K562 (cell line): ENCODE measurements around the gene ARG1. TPM values are rescaled to one million over a fixed set of nuclear protein-coding genes. Genes with fewer than 3 reads are reported as not detected.
A peak's percentile ranks its signal among the peaks of the same experiment; 100 is the strongest.

Experiments used
- ATAC-seq: fragments of 200-7000 bp; cut with Tn5 transposase; 3 replicates; pipeline ENCODE4 v1.9.1; 2020; ENCODE audit warnings: moderate library complexity
- BruUV-seq: library from RNA; stranded (reverse); fragments of 400-500 nt; replicated peaks from 2 replicates; lab custom pipeline; 2021; lab: Mats Ljungman, UMichigan
- CTCF ChIA-PET: fragments of 300-600 bp; formaldehyde crosslinking; extraction: SDS; loops from one replicate; lab custom pipeline; 2021; ENCODE audit warnings: low intra/inter-chr PET ratio; lab: Yijun Ruan, JAX
- POLR2A ChIA-PET: fragments of 300-600, 350-650 bp; sonication (Branson Sonifier 250); formaldehyde crosslinking; extraction: SDS; loops from one replicate; lab custom pipeline; 2021; ENCODE audit warnings: antibody characterized with exemption, inconsistent platforms; lab: Yijun Ruan, JAX
- DNase-seq, 4 experiments: peaks; one replicate each; pipeline versions ENCODE4 v3.0.0 to v3.0.0-alpha.2; 2011 to 2018; ENCODE audit warnings: low spot score in 3 of 4, mixed read lengths in 3 of 4; ENCODE audit errors: extremely low read depth in 1 of 4
- FAIRE-seq: peaks from 2 replicates; lab custom pipeline; 2011; peaks lifted over from hg19 to GRCh38; lab: Jason Lieb, UNC
- H2AFZ ChIP-seq: 2 replicates; pipeline ENCODE4 v1.6.0; 2011; ENCODE audit warnings: low read depth, low read length, control low read depth, inconsistent platforms
- H3K27ac ChIP-seq: fragments of 200-600 bp; 3 replicates; pipeline ENCODE4 v1.8.0; 2011; ENCODE audit warnings: low read depth, mild to moderate bottlenecking, control low read depth, inconsistent platforms, low read length, moderate library complexity, mixed read lengths; ENCODE audit errors: extremely low read depth
- H3K27me3 ChIP-seq, 2 experiments: fragments of 300-600 bp in 1 of 2; 2 replicates in 1 of 2; 3 replicates in 1 of 2; pipeline versions ENCODE4 v1.6.0 to v1.8.0; 2011; ENCODE audit warnings: inconsistent platforms in 2 of 2, low read length in 2 of 2, mild to moderate bottlenecking in 1 of 2, mixed read lengths in 1 of 2, moderate library complexity in 1 of 2; ENCODE audit not compliant: control insufficient read depth in 2 of 2, insufficient read depth in 2 of 2
- H3K36me3 ChIP-seq: fragments of 300-600 bp; 3 replicates; pipeline ENCODE4 v1.8.0; 2011; ENCODE audit warnings: mild to moderate bottlenecking, low read length, inconsistent platforms; ENCODE audit not compliant: control insufficient read depth, insufficient read depth
- H3K4me1 ChIP-seq, 2 experiments: fragments of 200-600 bp in 1 of 2; replicated peaks in 1 of 2; 2 replicates in 1 of 2; 3 replicates in 1 of 2; pipeline versions ENCODE4 v1.5.1 to v1.8.0; 2011; ENCODE audit warnings: inconsistent platforms in 2 of 2, low read length in 2 of 2, mild to moderate bottlenecking in 1 of 2, mixed read lengths in 1 of 2, moderate library complexity in 1 of 2; ENCODE audit not compliant: control insufficient read depth in 2 of 2, insufficient read depth in 2 of 2
- H3K4me2 ChIP-seq: 2 replicates; pipeline ENCODE4 v1.6.1; 2011; ENCODE audit warnings: low read length, control low read depth, inconsistent platforms, mixed read lengths; ENCODE audit not compliant: insufficient read depth
- H3K4me3 ChIP-seq: fragments of 200-600 bp; sonication (generic), shearing (Covaris generic); 2 replicates; pipeline ENCODE4 v1.5.1; 2016; ENCODE audit warnings: control low read depth, inconsistent platforms
- H3K79me2 ChIP-seq: fragments of 200-600 bp; 3 replicates; pipeline ENCODE4 v1.8.0; 2011; ENCODE audit warnings: low read length, inconsistent platforms; ENCODE audit not compliant: control insufficient read depth, insufficient read depth
- H3K9ac ChIP-seq, 2 experiments: 2 replicates each; pipeline versions ENCODE4 v1.6.0 to v1.6.1; 2011; ENCODE audit warnings: low read depth in 2 of 2, low read length in 2 of 2, control low read depth in 1 of 2, inconsistent platforms in 1 of 2, mild to moderate bottlenecking in 1 of 2, mixed read lengths in 1 of 2; ENCODE audit not compliant: insufficient read depth in 1 of 2
- H3K9me1 ChIP-seq: one replicate; pipeline ENCODE4 v1.6.0; 2011; ENCODE audit warnings: inconsistent platforms, mild to moderate bottlenecking, low read length, moderate library complexity; ENCODE audit not compliant: control insufficient read depth, insufficient read depth
- H3K9me3 ChIP-seq: replicated peaks from 2 replicates; pipeline ENCODE4 v1.5.1; 2011; ENCODE audit warnings: low read depth, low read length, inconsistent platforms; ENCODE audit not compliant: control insufficient read depth, insufficient read depth
- H4K20me1 ChIP-seq: replicated peaks from 2 replicates; pipeline ENCODE4 v1.6.1; 2011; ENCODE audit warnings: low read length, inconsistent platforms, mixed read lengths; ENCODE audit not compliant: control insufficient read depth, insufficient read depth
- MEF2D ChIP-seq: conservative IDR thresholded peaks from 2 replicates; pipeline ENCODE4 v1.6.1; 2016; ENCODE audit warnings: low read depth, missing genetic modification characterization, missing compliant biosample characterization
- PHF21A ChIP-seq: fragments of 450-650 bp; IDR thresholded peaks from 2 replicates; pipeline ENCODE4 v1.6.1; 2017; ENCODE audit warnings: low read depth, borderline replicate concordance
- RBFOX2 ChIP-seq: fragments of 200-400 bp; formaldehyde crosslinking; IDR thresholded peaks from 2 replicates; pipeline ENCODE4 v1.6.1; 2017; ENCODE audit warnings: low read depth, mild to moderate bottlenecking, low read length, moderate library complexity
- XRCC3 ChIP-seq: fragments of 450-650 bp; IDR thresholded peaks from 2 replicates; pipeline ENCODE4 v1.6.1; 2017; ENCODE audit warnings: mild to moderate bottlenecking, moderate library complexity
- ZSCAN32 ChIP-seq: fragments of 450-650 bp; formaldehyde crosslinking; IDR thresholded peaks from 2 replicates; pipeline ENCODE4 v1.4.0; 2020; ENCODE audit warnings: mild to moderate bottlenecking, moderate library complexity
- WGBS: fragments of 100-300 bp; shearing (Covaris generic); methylation state at CpG from one replicate; pipeline ENCODE4 v1.1.6; 2016; ENCODE audit warnings: low coverage, mixed read lengths; ENCODE audit not compliant: insufficient coverage; ENCODE audit errors: missing lambda C conversion rate; 5-methylcytosine and 5-hydroxymethylcytosine counted together
- in situ Hi-C: fragments of 300-500 bp; cut with MboI; formaldehyde crosslinking; loops from 4 replicates; pipeline ENCODE4 v1.15.0; 2018; ENCODE audit warnings: inconsistent platforms, mixed read lengths
- intact Hi-C: fragments of 100-400 bp; cut with micrococcal nuclease; formaldehyde crosslinking; loops from 2 replicates; pipeline ENCODE4 v1.14.2; 2022
- polyA plus RNA-seq, 8 experiments: library from polyadenylated mRNA; depleted of rRNA in 4 of 8; stranded (reverse) in 5 of 8; unstranded in 3 of 8; fragments of >200 nt; fragmentation: Nextera tagmentation in 2 of 8; fragmentation: Illumina TruSeq in 1 of 8; extraction: Ambion mirVana in 2 of 8; extraction: Trizol in 1 of 8; gene quantifications; 2 replicates each; pipeline versions ENCODE4 v1.2.1 to v1.2.3, GENCODE V29; 2011 to 2014; ENCODE audit warnings: inconsistent platforms in 1 of 8, missing spikeins in 1 of 8
- total RNA-seq, 7 experiments: library from RNA; depleted of rRNA in 6 of 7; stranded (reverse); fragments of >200 nt in 6 of 7; fragmentation: Illumina TruSeq in 2 of 7; extraction: Trizol in 2 of 7; gene quantifications; 2 replicates each; pipeline versions ENCODE4 v1.2.1 to v1.2.3, GENCODE V29; 2011 to 2021; ENCODE audit warnings: low replicate concordance in 1 of 7
- TF ChIP-seq, protein P1 (sequence below): IDR thresholded peaks from 2 replicates; pipeline ENCODE4 v1.6.1; 2014; ENCODE audit warnings: antibody characterized with exemption
- TF ChIP-seq, protein P2 (sequence below): fragments of 250-450 bp; sonication (Bioruptor Pico); IDR thresholded peaks from 2 replicates; pipeline ENCODE4 v1.9.0; 2021; ENCODE audit warnings: mild to moderate bottlenecking
- TF ChIP-seq, protein P3 (sequence below): sonication (generic); formaldehyde crosslinking; IDR thresholded peaks from 2 replicates; pipeline ENCODE4 v1.8.1; 2023; ENCODE audit warnings: mild to moderate bottlenecking, missing genetic modification reagents, moderate library complexity

Gene ARG1
- total and polyA plus RNA-seq, 9 of the 15 experiments (the other 6 are each of a cell fraction or from before 2014, with no cell fraction given): 0.03 to 0.20 (median 0.08) TPM; not detected in 3

DNA sequence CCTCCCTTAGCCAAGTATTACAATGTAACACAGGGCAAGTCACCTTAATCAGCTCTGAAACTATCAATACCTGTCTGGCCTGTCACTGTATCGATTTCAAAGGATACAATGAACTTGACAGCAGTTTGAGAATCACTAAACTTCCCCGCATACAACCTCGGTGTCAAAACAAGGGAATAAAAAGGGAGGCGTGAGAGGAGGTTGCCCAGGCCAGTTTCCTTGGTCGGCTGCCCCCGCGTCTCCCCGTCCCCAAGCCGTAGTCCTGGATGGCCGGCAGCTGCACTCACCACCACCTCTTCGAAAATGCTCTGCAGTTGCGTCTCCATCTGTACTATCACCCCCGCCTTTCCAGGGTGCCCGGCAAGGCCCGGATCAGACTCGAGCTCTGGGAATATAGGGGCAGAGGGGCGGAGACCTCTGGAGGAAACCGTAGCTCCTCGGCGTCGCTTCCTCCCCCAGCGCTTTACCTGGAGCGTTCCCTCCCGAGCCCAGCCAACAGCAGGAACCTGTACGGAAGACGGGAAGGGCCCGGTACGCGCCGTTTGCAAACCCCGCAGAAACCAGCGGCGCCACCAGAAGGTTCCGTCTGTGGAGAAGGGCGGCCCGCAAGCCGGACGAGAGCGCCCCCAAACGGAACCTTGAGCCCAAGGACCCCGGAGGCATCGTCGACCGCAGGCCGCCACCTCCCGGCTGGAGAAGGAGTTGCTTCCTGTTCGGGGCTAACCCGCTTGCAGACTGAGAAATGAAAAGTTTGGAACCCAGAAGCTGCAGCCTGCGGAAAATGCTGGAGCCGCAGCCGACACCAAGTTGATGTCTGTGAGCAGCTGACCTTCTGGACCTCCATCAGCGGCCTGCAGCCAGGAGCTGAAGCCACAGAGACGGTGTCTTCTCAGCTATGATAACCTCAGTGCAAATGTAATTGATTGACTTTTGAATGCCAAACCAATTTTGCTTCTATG lies 55.0 kb downstream of the ARG1 start, which contains the start of gene MED23:
TSS of gene MED23 (minus strand) at position 519 of the 959 bp plus-strand sequence. CDS start at position 326, 193 bp downstream.
- peaks cover 27% of the 10 kb centered on the region for H3K79me2 ChIP-seq
- TSS peak; percentile 58 for BruUV-seq
- peak within 1 kb of the TSS; percentile 98 for H2AFZ ChIP-seq
- no peaks in the 10 kb centered on the region for H3K9me1 ChIP-seq
- FAIRE-seq (peak; percentile 84), ATAC-seq (peak; percentile 96), DNase-seq (peak; percentile 88 to 96 (median 91))
- no peaks in the 10 kb centered on the region for H4K20me1 ChIP-seq
- no peaks in the 10 kb centered on the region for H3K9me3 ChIP-seq
- peak within 1 kb of the TSS; percentile 89 to 98 for H3K9ac ChIP-seq
- CTCF ChIA-PET: interaction anchor here (1.1 to 1.8 kb wide), 2 partner anchors 109 to 742 kb away, joined by 5 read pairs; no protein-coding TSS in a partner anchor
- peaks cover 0 to 13% of the 10 kb centered on the region in 2 experiments; a peak in 3 of 5 replicates for H3K4me1 ChIP-seq
- in situ Hi-C loops (loop anchor here (25.0 kb wide), 1 partner anchor 1184 kb away; the partner anchor contains the start of gene RPS12), intact Hi-C loops (loop anchor here (1.0 kb wide), 1 partner anchor 109 kb away; no protein-coding TSS in a partner anchor)
- H3K27ac ChIP-seq: peak within 1 kb of the TSS; percentile 86
- WGBS: under 1% methylated on average over 53 of the region's 53 CpGs
- peak within 1 kb of the TSS; percentile 90 for H3K4me2 ChIP-seq
- POLR2A ChIA-PET: interaction anchor here (0.6 to 2.6 kb wide), 15 partner anchors 9 to 1691 kb away, joined by 3 to 11 read pairs (median 4); partner anchors contain the start of genes ARG1 and ENPP3
- H3K36me3 ChIP-seq: peaks cover 35% of the 10 kb centered on the region
- H3K27me3 ChIP-seq: no peaks in the 10 kb centered on the region
- H3K4me3 ChIP-seq: peak within 1 kb of the TSS; percentile 73
- TF ChIP-seq, protein P1, sequence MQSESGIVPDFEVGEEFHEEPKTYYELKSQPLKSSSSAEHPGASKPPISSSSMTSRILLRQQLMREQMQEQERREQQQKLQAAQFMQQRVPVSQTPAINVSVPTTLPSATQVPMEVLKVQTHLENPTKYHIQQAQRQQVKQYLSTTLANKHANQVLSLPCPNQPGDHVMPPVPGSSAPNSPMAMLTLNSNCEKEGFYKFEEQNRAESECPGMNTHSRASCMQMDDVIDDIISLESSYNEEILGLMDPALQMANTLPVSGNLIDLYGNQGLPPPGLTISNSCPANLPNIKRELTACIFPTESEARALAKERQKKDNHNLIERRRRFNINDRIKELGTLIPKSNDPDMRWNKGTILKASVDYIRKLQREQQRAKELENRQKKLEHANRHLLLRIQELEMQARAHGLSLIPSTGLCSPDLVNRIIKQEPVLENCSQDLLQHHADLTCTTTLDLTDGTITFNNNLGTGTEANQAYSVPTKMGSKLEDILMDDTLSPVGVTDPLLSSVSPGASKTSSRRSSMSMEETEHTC: peak; percentile 33; the same call in 1 of the 2 replicates
- TF ChIP-seq, protein P2, sequence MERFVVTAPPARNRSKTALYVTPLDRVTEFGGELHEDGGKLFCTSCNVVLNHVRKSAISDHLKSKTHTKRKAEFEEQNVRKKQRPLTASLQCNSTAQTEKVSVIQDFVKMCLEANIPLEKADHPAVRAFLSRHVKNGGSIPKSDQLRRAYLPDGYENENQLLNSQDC (CRISPR knock-in tag): no peak
- peak; percentile 91 for TF ChIP-seq RBFOX2
- no peak for TF ChIP-seq ZSCAN32 (CRISPR knock-in tag)
- TF ChIP-seq, protein P3, sequence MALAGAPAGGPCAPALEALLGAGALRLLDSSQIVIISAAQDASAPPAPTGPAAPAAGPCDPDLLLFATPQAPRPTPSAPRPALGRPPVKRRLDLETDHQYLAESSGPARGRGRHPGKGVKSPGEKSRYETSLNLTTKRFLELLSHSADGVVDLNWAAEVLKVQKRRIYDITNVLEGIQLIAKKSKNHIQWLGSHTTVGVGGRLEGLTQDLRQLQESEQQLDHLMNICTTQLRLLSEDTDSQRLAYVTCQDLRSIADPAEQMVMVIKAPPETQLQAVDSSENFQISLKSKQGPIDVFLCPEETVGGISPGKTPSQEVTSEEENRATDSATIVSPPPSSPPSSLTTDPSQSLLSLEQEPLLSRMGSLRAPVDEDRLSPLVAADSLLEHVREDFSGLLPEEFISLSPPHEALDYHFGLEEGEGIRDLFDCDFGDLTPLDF (CRISPR knock-in tag): peak; percentile 79; the same call in 1 of the 2 replicates
- 0 out of 2 replicates have a peak, but pooled peaks have one; percentile 41 for TF ChIP-seq MEF2D (tag)
- TF ChIP-seq PHF21A: peak; percentile 88
- no peak for TF ChIP-seq XRCC3
